ENCODE measurements around the gene LPIN2.

GRCh38 chr18:3041843-3042242 lies 28.9 kb upstream of the LPIN2 start:
- no peak for TF ChIP-seq POLR2A (IDR thresholded peaks at IDR 0.05; ENCODE audit: low read length)
- no peak for TF ChIP-seq GATA1 (IDR thresholded peaks at IDR 0.05; ENCODE audit: low read depth, low read length)

Measured in erythroblast (primary cell).